ENCODE results near the gene CTTN. TPM values are rescaled to one million over a fixed set of nuclear protein-coding genes. Genes with fewer than 3 reads are reported as not detected.

Gene CTTN
- total RNA-seq, 1 donor = 406 TPM

DNA sequence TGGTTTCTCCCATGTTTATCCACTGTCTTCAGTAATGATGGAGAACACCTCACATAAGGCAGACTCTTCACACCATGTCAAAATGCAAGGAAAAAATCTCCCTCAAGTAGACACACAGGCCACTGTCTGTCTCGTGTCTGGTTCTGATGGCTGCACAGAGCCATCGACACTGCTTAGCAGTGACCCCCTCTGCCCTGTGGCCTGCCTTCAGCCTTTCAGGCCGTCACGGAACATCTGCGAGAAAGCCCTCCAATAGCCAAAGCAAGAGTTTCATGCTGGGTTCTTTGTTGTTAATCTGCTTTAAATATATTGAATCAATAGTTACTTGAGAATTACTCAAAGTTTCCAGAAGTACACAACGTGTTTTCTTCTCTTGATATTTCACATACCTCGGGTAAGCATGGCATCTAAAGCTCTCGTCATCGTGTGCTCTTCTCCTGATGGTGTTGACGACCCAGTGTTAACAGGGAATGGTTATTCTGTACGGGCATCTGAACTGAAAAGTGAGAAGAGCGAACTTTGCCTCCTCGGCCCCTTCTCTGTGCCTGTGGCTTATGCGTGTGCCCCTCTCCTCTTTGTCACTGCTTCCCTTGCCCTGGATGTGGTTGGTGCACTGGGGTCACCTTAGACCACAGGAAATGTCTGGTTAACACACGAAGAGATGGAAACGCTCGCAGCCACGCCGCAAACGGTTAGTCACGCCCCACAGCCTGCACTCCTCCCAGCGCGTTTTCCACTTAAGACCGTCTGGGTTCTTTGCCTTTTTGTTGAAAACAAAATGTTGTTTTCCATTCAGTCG lies 33.4 kb upstream of the CTTN start:
- DNase-seq (ENCODE audit: low read depth) = no peak
- H3K4me3 ChIP-seq (ENCODE audit: low read depth, low read length) = no peak overlapping the region
- TF ChIP-seq, protein P1, sequence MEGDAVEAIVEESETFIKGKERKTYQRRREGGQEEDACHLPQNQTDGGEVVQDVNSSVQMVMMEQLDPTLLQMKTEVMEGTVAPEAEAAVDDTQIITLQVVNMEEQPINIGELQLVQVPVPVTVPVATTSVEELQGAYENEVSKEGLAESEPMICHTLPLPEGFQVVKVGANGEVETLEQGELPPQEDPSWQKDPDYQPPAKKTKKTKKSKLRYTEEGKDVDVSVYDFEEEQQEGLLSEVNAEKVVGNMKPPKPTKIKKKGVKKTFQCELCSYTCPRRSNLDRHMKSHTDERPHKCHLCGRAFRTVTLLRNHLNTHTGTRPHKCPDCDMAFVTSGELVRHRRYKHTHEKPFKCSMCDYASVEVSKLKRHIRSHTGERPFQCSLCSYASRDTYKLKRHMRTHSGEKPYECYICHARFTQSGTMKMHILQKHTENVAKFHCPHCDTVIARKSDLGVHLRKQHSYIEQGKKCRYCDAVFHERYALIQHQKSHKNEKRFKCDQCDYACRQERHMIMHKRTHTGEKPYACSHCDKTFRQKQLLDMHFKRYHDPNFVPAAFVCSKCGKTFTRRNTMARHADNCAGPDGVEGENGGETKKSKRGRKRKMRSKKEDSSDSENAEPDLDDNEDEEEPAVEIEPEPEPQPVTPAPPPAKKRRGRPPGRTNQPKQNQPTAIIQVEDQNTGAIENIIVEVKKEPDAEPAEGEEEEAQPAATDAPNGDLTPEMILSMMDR (IDR thresholded peaks at IDR 0.05; ENCODE audit: insufficient read depth, low read depth, low read length) = no peak

DNA sequence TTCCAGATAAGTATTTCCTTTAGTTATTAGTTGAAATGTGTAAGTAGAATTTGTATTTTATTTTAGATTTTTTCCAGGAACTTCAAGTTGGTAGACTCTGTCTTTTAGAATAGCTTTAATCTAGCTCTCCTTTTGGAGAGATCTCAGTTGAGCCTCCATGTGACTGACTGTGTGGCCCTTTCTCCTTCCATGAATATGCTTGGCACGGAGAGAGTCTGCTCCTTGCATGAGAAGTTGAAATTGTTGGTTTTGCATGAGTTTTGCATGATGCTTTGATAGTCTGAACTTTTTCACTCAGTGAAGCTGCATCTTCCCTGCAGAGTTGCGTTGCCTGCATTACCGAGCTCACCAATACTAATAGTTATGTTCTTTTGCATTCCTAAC lies 32.8 kb upstream of the CTTN start:
- TF ChIP-seq, protein P1 (IDR thresholded peaks at IDR 0.05; ENCODE audit: insufficient read depth, low read depth, low read length) = no peak
- DNase-seq (ENCODE audit: low read depth) = no peak
- H3K4me3 ChIP-seq (ENCODE audit: low read depth, low read length) = no peak overlapping the region

DNA sequence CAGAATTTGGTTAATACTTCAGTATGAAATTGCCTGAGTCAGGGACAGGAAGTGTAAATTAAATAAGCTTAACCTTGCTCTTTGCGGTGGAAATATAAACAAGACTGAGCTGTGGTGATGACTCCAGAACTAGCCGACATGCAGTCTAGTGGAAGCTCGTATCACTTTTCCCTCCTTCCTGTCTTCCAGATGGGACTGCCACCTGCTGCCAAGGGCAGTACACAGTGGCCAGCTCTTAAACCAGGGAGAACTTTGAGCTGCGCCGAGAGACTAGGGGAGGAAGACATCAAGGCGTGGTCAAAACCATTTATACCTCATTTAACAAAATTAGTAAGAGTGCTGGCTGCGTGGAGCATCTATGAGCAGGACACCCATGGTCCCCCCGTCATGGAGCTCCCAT lies 31.3 kb upstream of the CTTN start:
- TF ChIP-seq, protein P1 (IDR thresholded peaks at IDR 0.05; ENCODE audit: insufficient read depth, low read depth, low read length) = no peak

DNA sequence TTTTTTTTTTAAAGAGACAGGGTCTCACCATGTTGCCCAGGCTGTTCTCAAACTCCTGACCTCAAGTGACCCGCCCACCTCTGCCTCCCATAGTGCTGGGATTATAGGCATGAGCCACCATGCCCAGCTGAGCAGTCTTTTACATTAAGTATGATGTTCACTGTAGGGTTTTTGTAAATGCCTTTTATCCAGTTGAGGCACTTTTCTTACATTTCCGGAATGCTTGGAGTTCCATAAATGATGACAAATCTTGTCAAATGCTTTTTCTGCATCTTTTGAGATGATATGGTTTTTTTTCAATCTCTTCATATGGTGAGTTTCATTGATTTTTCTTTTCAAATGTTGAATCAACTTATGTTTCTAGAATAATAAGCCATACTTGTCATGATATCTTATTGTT lies 29.4 kb upstream of the CTTN start:
- TF ChIP-seq, protein P1 (IDR thresholded peaks at IDR 0.05; ENCODE audit: insufficient read depth, low read depth, low read length) = no peak
- DNase-seq (ENCODE audit: low read depth) = no peak
- no peak overlapping the region for H3K4me3 ChIP-seq (ENCODE audit: low read depth, low read length)

More for the DNA sequence above, 31.3 kb upstream of the CTTN start:
- DNase-seq (ENCODE audit: low read depth) = peak; percentile 76
- H3K4me3 ChIP-seq (ENCODE audit: low read depth, low read length) = no peak overlapping the region

DNA sequence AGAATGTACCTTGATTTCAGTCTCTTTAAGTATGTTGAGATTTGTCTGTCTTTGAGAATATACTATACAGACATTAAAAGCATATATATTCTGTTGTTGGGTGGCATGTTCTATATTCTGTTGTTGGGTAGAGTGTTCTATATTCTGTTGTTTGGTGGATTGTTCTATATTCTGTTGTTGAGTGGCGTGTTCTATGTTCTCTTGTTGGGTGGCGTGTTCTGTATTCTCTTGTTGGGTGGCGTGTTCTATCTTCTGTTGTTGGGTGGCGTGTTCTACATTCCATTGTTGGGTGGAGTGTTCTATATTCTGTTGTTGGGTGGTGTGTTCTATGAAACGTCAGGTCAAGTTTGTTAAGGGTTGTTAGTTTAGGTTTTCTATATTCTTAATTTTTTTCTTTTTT lies 27.1 kb upstream of the CTTN start:
- H3K4me3 ChIP-seq (ENCODE audit: low read depth, low read length) = no peak overlapping the region
- no peak for DNase-seq (ENCODE audit: low read depth)
- TF ChIP-seq, protein P1 (IDR thresholded peaks at IDR 0.05; ENCODE audit: insufficient read depth, low read depth, low read length) = no peak

DNA sequence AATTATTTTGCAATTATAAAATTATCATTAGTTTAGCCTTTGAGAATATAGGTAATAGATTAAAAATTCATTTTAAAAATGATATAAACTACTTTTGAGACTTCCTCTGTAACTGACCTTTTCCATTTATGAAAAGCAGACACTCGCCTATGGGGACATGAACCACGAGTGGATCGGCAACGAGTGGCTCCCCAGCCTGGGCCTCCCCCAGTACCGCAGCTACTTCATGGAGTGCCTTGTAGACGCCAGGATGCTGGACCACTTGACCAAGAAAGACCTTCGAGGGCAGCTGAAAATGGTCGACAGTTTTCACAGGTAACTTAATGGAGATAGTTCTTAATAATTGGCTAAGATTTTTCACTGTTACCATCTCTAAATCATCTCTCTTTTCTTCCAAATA lies 26.3 kb upstream of the CTTN start:
- H3K4me3 ChIP-seq (ENCODE audit: low read depth, low read length) = no peak overlapping the region
- TF ChIP-seq, protein P1 (IDR thresholded peaks at IDR 0.05; ENCODE audit: insufficient read depth, low read depth, low read length) = no peak

DNA sequence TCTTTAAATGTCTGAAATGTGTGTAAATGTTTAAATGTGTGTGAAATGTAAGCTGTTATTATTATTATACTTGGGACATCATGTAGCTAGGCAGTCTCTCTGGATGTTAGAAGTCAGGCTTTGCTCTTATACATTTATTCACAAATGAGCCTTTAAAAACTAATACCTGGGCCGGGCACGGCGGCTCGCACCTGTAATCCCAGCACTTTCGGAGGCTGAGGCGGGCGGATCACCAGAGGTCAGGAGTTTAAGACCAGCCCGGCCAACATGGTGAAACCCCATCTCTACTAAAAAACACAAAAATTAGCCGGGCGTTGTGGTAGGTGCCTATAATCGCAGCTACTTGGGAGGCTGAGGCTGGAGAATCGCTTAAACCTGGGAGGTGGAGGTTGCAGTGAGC lies 21.7 kb upstream of the CTTN start:
- DNase-seq (ENCODE audit: low read depth) = no peak
- H3K4me3 ChIP-seq (ENCODE audit: low read depth, low read length) = no peak overlapping the region
- TF ChIP-seq, protein P1 (IDR thresholded peaks at IDR 0.05; ENCODE audit: insufficient read depth, low read depth, low read length) = no peak

More for the DNA sequence above, 26.3 kb upstream of the CTTN start:
- no peak for DNase-seq (ENCODE audit: low read depth)
